ENCODE measurements around the gene SUGP2.

DNA sequence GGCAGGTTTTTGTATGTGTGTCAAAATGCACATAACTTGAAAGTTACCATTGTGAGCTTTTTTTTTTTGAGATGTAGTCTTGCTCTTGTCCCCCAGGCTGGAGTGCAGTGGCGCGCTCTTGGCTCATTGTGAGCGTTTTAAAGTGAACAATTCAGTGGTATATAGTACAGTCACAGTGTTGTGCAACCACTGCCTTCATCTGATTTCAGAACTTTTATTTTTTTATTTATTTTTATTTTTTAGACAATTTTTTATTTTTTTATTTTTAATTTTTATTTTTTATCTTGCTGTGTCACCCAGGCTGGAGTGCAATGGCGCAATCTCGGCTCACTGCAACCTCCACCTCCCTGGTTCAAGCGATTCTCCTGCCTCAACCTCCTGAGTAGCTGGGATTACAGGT, 45.5 kb upstream of the SUGP2 start:
- TF ChIP-seq EZH2 (IDR thresholded peaks at IDR 0.05; ENCODE audit: low read length, unreplicated experiment), result no peak
- TF ChIP-seq CTCF (conservative IDR thresholded peaks at IDR 0.05; ENCODE audit: low read depth, low read length), result no peak
- TF ChIP-seq EZH2phosphoT487 (IDR thresholded peaks at IDR 0.05; ENCODE audit: borderline replicate concordance, low read length), result no peak

All from PC-3 (cell line).